SU-DHL-6 (cell line): ENCODE results near the gene MOCS1.

Experiments
- CTCF ChIP-seq: fragments of 200-600 bp; sonication (generic); IDR thresholded peaks from one replicate; pipeline ENCODE4 v1.5.1; 2017; ENCODE audit warnings: antibody characterized with exemption, mild to moderate bottlenecking, low read length, moderate library complexity; ENCODE audit not compliant: insufficient read depth, poor library complexity, severe bottlenecking
- EZH2phosphoT487 ChIP-seq: fragments of 200-600 bp; sonication (generic), shearing (Covaris generic); conservative IDR thresholded peaks from 2 replicates; pipeline ENCODE4 v1.6.1; 2018; ENCODE audit warnings: mild to moderate bottlenecking, antibody characterized with exemption, low read length, moderate library complexity, mixed read lengths

GRCh38 chr6:39927159-39927558 is 7.1 kb downstream of the MOCS1 start:
- no peak for TF ChIP-seq CTCF
- no peak for TF ChIP-seq EZH2phosphoT487
